Vagina (tissue), 2 donors: ENCODE data around the gene PTPN14. TPM values are rescaled to one million over a fixed set of nuclear protein-coding genes. Genes with fewer than 3 reads are reported as not detected.

Experiments
- DNase-seq, 2 donors: peaks; one replicate each; pipeline ENCODE4 v3.0.0-alpha.2; 2017; ENCODE audit errors: extremely low spot score in 2 of 2
- H3K27ac ChIP-seq: fragments of 200-600 bp; sonication (generic); one replicate; pipeline ENCODE4 v1.5.1; 2019
- H3K27me3 ChIP-seq: fragments of 200-600 bp; sonication (generic); one replicate; pipeline ENCODE4 v1.5.1; 2019
- H3K36me3 ChIP-seq, 2 donors: fragments of 200-600 bp; sonication (generic); one replicate each; pipeline ENCODE4 v1.5.1; 2017 to 2019
- H3K4me1 ChIP-seq: fragments of 200-600 bp; sonication (generic); one replicate; pipeline ENCODE4 v1.5.1; 2019
- H3K4me3 ChIP-seq, 2 donors: fragments of 200-600 bp; sonication (generic); 1 replicate in 1 of 2; 2 replicates in 1 of 2; pipeline ENCODE4 v1.5.1; 2016 to 2019
- H3K9me3 ChIP-seq: fragments of 200-600 bp; sonication (generic); one replicate; pipeline ENCODE4 v1.5.1; 2019
- CTCF ChIP-seq, 3 experiments: fragments of 450-650 bp in 2 of 3; fragments of 200-600 bp in 1 of 3; sonication (generic) in 1 of 3; IDR thresholded peaks; one replicate each; pipeline ENCODE4 v1.5.1; 2017 to 2019; ENCODE audit warnings: antibody characterized with exemption in 3 of 3, mild to moderate bottlenecking in 2 of 3, moderate library complexity in 2 of 3
- POLR2A ChIP-seq, 2 donors: fragments of 450-650 bp; IDR thresholded peaks; one replicate each; pipeline ENCODE4 v1.6.1; 2017; ENCODE audit warnings: antibody characterized with exemption in 2 of 2, mild to moderate bottlenecking in 2 of 2, moderate library complexity in 2 of 2
- POLR2AphosphoS5 ChIP-seq, 2 donors: sonication (generic); formaldehyde crosslinking; IDR thresholded peaks; one replicate each; pipeline ENCODE4 v1.9.0; 2017; ENCODE audit warnings: antibody characterized with exemption in 2 of 2, mild to moderate bottlenecking in 2 of 2, low read depth in 1 of 2; ENCODE audit not compliant: insufficient read depth in 1 of 2
- intact Hi-C: fragments of 100-400 bp; cut with DNase I; formaldehyde crosslinking; loops from one replicate; pipeline ENCODE4 v1.15.1; 2023
- total RNA-seq: library from RNA; depleted of rRNA; stranded (reverse); fragments of >200 nt; gene quantifications from one replicate; pipeline ENCODE4 v1.2.3, GENCODE V29; 2016

PTPN14 gene
- total RNA-seq, 1 donor from 2014 or later = 24.3 TPM

- H3K27ac ChIP-seq = no peak overlapping the region
- no peaks in the 10 kb centered on the region for H3K9me3 ChIP-seq
- H3K36me3 ChIP-seq = no peaks in the 10 kb centered on the region
- intact Hi-C loops = no loop called here
- H3K4me1 ChIP-seq = peaks cover 42% of the 10 kb centered on the region
- no peak for DNase-seq
- no peaks in the 10 kb centered on the region for H3K27me3 ChIP-seq
- TF ChIP-seq POLR2A (IDR thresholded peaks at IDR 0.05) (no peak), POLR2AphosphoS5 (IDR thresholded peaks at IDR 0.05; ENCODE audit: insufficient read depth in 1 of 2, low read depth in 1 of 2) (no peak), CTCF (IDR thresholded peaks at IDR 0.05) (no peak)
- no peak overlapping the region for H3K4me3 ChIP-seq
Measured at GRCh38 chr1:214445199-214445598, 106.2 kb downstream of the PTPN14 start.

DNA sequence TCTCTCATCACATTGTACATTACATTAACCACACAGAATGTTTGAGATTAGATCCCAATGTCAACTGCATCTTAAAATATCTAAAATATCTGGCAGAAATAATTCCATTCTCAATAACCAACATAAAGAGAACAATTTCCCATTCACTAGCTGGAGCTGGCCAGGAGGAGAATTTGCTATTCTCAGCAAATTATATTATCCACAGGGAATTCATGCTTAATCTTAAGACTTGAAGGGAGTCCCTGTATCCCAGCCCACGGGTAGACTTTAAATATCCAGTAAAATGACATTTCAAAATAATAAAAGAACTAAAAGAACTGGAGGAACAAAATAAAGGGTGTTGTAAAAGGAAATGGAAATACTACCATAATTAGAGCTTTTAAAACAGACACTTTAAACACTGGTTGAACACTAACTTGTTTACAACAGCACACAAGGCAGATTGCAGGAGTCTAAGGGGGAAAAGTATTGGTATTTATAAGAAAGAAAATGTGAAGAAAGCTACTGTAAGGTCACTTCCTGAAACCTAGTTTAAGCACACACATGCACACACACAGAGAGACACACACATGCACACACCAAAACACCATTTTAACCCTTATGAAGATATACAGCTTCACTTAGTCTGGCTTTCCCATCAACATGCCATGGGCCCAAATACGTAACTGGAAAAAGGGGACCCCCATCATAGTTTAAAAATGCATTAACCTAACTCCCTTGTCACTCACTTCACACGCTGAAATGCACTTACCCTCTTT is 107.0 kb downstream of the PTPN14 start:
- intact Hi-C loops = no loop called here
- H3K36me3 ChIP-seq = no peaks in the 10 kb centered on the region
- TF ChIP-seq CTCF (IDR thresholded peaks at IDR 0.05) (no peak), POLR2A (IDR thresholded peaks at IDR 0.05) (no peak), POLR2AphosphoS5 (IDR thresholded peaks at IDR 0.05; ENCODE audit: insufficient read depth in 1 of 2, low read depth in 1 of 2) (no peak)
- no peaks in the 10 kb centered on the region for H3K9me3 ChIP-seq
- no peak overlapping the region for H3K27ac ChIP-seq
- DNase-seq = no peak
- peaks cover 50% of the 10 kb centered on the region for H3K4me1 ChIP-seq
- no peaks in the 10 kb centered on the region for H3K27me3 ChIP-seq
- no peak overlapping the region for H3K4me3 ChIP-seq

DNA sequence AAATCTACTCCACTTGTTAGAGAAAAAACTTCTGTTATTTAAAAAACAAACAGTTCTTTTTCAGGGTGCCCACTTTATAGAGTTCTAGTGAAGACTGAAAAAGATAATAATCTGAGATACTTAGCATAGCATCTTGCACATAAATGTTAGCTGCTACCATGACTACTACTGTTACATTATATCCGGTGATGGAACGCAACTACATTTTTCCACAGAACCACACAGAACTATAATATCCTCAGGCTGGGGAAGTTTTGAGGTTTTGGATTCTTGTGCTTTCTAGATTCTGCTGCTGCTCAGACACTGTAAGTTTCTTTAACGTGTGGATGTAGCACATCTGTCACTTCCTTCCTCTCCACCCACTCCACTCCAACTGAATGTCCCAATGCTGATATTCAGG is 110.3 kb downstream of the PTPN14 start:
- Histone ChIP-seq H3K36me3 (no peaks in the 10 kb centered on the region), H3K4me3 (no peak overlapping the region), H3K9me3 (no peaks in the 10 kb centered on the region), H3K4me1 (peaks cover 41% of the 10 kb centered on the region), H3K27me3 (no peaks in the 10 kb centered on the region), H3K27ac (no peak overlapping the region)
- intact Hi-C loops = no loop called here
- DNase-seq = no peak
- TF ChIP-seq CTCF (IDR thresholded peaks at IDR 0.05) (no peak), POLR2AphosphoS5 (IDR thresholded peaks at IDR 0.05; ENCODE audit: insufficient read depth in 1 of 2, low read depth in 1 of 2) (no peak), POLR2A (IDR thresholded peaks at IDR 0.05) (no peak)

DNA sequence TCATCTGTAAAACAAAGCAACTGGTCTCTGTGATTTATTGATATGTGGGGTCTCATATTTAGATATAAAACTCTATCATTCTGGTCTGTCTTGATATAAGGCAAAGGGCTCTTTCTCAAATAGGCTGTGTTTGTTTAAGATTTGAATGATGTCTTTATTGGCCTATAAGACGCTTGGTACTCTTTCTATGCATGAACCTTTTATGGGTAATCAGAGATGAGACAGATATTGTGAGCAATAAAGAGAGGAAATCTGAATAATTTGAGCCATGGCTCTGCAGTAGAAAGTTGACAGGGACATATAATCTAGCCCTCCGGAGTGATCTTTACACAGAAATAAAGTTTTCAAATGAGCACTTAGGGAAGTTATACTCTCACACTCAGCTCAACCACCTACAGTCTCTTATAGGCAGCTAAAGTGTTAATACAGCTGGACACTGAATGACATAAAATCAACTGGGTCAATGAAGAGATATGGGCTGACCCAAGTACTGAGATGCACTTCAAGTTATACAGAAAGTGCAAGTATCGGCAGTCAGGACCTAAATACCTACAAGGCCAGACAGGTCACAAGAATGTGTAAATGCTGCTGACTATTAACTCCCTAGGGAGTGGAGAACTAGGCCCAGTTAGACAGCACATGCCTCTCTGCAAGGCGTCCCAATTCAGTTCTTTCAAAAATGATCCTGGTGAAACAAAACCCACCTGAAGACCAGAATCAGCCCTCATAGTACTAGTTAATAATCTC is 111.0 kb downstream of the PTPN14 start:
- Histone ChIP-seq H3K4me1 (peaks cover 34% of the 10 kb centered on the region), H3K36me3 (no peaks in the 10 kb centered on the region), H3K4me3 (no peak overlapping the region), H3K9me3 (no peaks in the 10 kb centered on the region), H3K27me3 (no peaks in the 10 kb centered on the region), H3K27ac (peak overlapping the region; percentile 63)
- TF ChIP-seq POLR2A (IDR thresholded peaks at IDR 0.05) (no peak), POLR2AphosphoS5 (IDR thresholded peaks at IDR 0.05; ENCODE audit: insufficient read depth in 1 of 2, low read depth in 1 of 2) (no peak)
- intact Hi-C loops = no loop called here
- no peak for DNase-seq

DNA sequence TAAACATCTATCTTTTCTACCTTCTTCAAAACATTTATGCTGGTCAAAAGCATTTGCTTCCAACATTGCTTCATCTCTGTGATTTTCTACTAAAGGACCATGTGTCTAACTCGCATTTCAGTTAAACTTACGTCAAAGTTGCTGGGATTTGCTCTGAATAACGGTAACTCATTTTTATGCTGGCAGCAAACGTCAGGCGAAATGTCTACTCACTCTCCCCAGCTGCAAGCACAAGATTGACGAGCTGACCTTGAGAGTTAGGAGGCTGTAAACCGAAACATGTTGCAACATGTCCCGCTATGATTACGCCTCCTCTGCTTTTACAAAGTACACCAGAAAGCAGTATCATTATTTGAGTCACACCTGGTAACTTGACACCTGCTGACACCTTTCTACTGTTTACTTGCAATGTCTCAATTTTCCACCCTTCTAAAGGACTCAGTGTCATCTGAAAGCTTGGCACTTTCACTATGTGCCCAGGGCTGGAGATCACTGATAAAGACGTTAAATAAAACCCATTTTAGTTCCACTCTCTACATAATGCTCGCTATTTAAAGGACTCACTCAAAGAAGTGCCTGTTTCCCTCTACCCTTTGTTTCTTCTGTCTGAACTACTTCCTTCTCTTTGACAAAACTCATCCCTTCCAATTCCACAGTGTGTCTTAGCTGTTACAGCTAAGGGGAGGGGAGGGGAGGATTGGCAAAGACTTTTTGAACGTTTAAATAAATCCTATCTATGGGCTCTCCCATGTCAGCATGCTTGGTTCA is 111.9 kb downstream of the PTPN14 start:
- DNase-seq = no peak
- Histone ChIP-seq H3K36me3 (no peaks in the 10 kb centered on the region), H3K27ac (peak overlapping the region; percentile 63), H3K4me3 (peak overlapping the region in 1 of 2 donors; percentile 32), H3K27me3 (no peaks in the 10 kb centered on the region), H3K4me1 (peaks cover 26% of the 10 kb centered on the region), H3K9me3 (no peaks in the 10 kb centered on the region)
- intact Hi-C loops = no loop called here
- TF ChIP-seq CTCF (IDR thresholded peaks at IDR 0.05) (no peak), POLR2AphosphoS5 (IDR thresholded peaks at IDR 0.05; ENCODE audit: insufficient read depth in 1 of 2, low read depth in 1 of 2) (peak in 1 of 2 donors; percentile 77), POLR2A (IDR thresholded peaks at IDR 0.05) (no peak)
